Gastrocnemius medialis (tissue), 4 donors: ENCODE measurements around the gene ZNF207. TPM values are rescaled to one million over a fixed set of nuclear protein-coding genes. Genes with fewer than 3 reads are reported as not detected.
"Not testable (repeated sequence)": the region's sequence is repeated elsewhere in the genome, so short reads cannot be mapped to it uniquely, and the experiment has no call there.

Source experiments
- ATAC-seq, 2 donors: fragments of 150-250 bp; one replicate each; pipeline ENCODE4 v1.9.1; 2016
- DNase-seq, 2 donors: peaks; one replicate each; pipeline ENCODE4 v3.0.0-alpha.2; 2019
- H3K27ac ChIP-seq, 4 donors: fragments of 200-600 bp; sonication (generic); 1 replicate in 1 of 4; 2 replicates in 3 of 4; pipeline ENCODE4 v1.5.1; 2016 to 2018; ENCODE audit warnings: mild to moderate bottlenecking in 2 of 4, moderate library complexity in 1 of 4
- H3K27me3 ChIP-seq, 3 donors: fragments of 200-600 bp; sonication (generic) in 2 of 3; 1 replicate in 1 of 3; 2 replicates in 2 of 3; pipeline versions ENCODE4 v1.5.1 to v1.6.0; 2016 to 2019; ENCODE audit warnings: mild to moderate bottlenecking in 1 of 3, moderate library complexity in 1 of 3
- H3K36me3 ChIP-seq, 2 donors: fragments of 200-600 bp; sonication (generic) in 1 of 2; one replicate each; pipeline ENCODE4 v1.5.1; 2017 to 2018
- H3K4me1 ChIP-seq, 2 donors: fragments of 200-600 bp; sonication (generic) in 1 of 2; one replicate each; pipeline ENCODE4 v1.5.1; 2016 to 2017; ENCODE audit warnings: mild to moderate bottlenecking in 2 of 2
- H3K4me3 ChIP-seq, 4 donors: fragments of 200-600 bp; sonication (generic) in 3 of 4; 1 replicate in 1 of 4; 2 replicates in 3 of 4; pipeline ENCODE4 v1.5.1; 2016 to 2019; ENCODE audit warnings: mild to moderate bottlenecking in 2 of 4
- H3K9me3 ChIP-seq, 3 donors: fragments of 200-600 bp; sonication (generic) in 2 of 3; 1 replicate in 1 of 3; 2 replicates in 2 of 3; pipeline ENCODE4 v1.5.1; 2016 to 2019
- POLR2A ChIP-seq, 2 donors: fragments of 450-650 bp; IDR thresholded peaks; one replicate each; pipeline ENCODE4 v1.6.1; 2017; ENCODE audit warnings: antibody characterized with exemption in 2 of 2, mild to moderate bottlenecking in 2 of 2, moderate library complexity in 2 of 2
- in situ Hi-C, 4 donors: fragments of 200-750 bp; cut with MboI; loops; one replicate each; pipeline versions ENCODE4 v1.15.0 to v1.8.0; 2017; ENCODE audit warnings: low sequenced_read_pairs in 4 of 4
- intact Hi-C: fragments of 100-400 bp; cut with DNase I; formaldehyde crosslinking; loops from one replicate; pipeline ENCODE4 v1.15.1; 2023; ENCODE audit warnings: low total_unique reads
- total RNA-seq, 4 donors: library from RNA; depleted of rRNA; stranded (reverse); fragments of >200 nt; gene quantifications; one replicate each; pipeline versions ENCODE4 v1.1.0 to v1.2.3, GENCODE V29; 2016
- TF ChIP-seq, protein P1 (sequence below), 5 experiments: fragments of 450-650 bp in 3 of 5; fragments of 200-600 bp in 2 of 5; sonication (generic) in 2 of 5; IDR thresholded peaks in 4 of 5; conservative IDR thresholded peaks in 1 of 5; 1 replicate in 4 of 5; 2 replicates in 1 of 5; pipeline ENCODE4 v1.5.1; 2016 to 2019; ENCODE audit warnings: antibody characterized with exemption in 5 of 5, mild to moderate bottlenecking in 3 of 5, moderate library complexity in 3 of 5

ZNF207 gene
- total RNA-seq, 4 donors from 2014 or later, result 51.4 to 126 (median 82.4) TPM

DNA sequence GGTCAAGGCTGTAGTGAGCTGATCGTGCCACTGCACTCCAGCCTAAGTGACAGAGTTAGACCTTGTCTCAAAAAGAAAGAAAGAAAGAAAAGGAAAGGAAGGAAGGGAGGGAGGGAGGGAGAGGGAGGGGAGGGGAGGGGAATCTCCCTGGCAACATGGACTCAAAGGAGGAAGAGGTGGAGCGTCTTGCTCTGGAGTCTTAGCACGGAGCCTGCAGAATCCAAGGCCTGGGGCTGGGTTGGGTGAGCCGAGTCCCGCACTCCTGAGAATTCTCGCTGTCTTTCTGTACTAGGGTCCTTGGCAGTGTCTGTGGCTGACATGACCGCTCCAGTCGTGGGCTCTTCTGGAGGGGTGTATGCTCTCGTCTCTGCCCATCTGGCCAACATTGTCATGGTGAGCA, 44.9 kb upstream of the ZNF207 start:
- DNase-seq (no peak), ATAC-seq (no peak)
- no peaks in the 10 kb centered on the region for H3K36me3 ChIP-seq
- peaks cover 0 to 2% (median 0%) of the 10 kb centered on the region in 3 donors for H3K27me3 ChIP-seq
- H3K4me1 ChIP-seq, result no peaks in the 10 kb centered on the region
- TF ChIP-seq POLR2A (IDR thresholded peaks at IDR 0.05), result no peak
- TF ChIP-seq, protein P1, sequence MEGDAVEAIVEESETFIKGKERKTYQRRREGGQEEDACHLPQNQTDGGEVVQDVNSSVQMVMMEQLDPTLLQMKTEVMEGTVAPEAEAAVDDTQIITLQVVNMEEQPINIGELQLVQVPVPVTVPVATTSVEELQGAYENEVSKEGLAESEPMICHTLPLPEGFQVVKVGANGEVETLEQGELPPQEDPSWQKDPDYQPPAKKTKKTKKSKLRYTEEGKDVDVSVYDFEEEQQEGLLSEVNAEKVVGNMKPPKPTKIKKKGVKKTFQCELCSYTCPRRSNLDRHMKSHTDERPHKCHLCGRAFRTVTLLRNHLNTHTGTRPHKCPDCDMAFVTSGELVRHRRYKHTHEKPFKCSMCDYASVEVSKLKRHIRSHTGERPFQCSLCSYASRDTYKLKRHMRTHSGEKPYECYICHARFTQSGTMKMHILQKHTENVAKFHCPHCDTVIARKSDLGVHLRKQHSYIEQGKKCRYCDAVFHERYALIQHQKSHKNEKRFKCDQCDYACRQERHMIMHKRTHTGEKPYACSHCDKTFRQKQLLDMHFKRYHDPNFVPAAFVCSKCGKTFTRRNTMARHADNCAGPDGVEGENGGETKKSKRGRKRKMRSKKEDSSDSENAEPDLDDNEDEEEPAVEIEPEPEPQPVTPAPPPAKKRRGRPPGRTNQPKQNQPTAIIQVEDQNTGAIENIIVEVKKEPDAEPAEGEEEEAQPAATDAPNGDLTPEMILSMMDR (IDR thresholded peaks at IDR 0.05 in 4 of 5, conservative IDR thresholded peaks at IDR 0.05 in 1 of 5), result no peak
- H3K4me3 ChIP-seq, result no peak overlapping the region
- H3K27ac ChIP-seq, result no peak overlapping the region
- in situ Hi-C loops, result no loop called here
- H3K9me3 ChIP-seq, result no peaks in the 10 kb centered on the region
- intact Hi-C loops, result no loop called here

DNA sequence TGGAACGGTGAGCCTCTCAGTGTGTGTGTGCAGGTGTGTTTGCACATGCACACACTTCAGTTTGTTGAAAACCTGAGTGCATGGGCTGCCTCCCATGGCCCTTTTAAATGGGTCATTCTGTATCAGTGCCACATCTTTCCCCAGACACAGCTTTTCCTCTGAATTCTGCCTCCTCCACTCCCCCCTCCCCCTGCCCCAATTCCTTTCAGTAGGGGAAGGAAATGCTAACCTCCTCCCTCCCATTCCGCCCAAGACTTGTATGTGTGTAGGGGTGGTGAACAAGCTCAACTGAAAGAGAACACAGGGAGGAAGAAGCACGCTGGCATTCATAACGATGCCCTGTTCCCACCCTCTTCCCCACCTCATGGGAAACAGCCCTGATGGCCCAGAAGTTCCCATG, 42.3 kb upstream of the ZNF207 start:
- Histone ChIP-seq H3K36me3 (no peaks in the 10 kb centered on the region), H3K9me3 (no peaks in the 10 kb centered on the region), H3K4me1 (no peaks in the 10 kb centered on the region), H3K27ac (no peak overlapping the region), H3K4me3 (no peak overlapping the region), H3K27me3 (peaks cover 0 to 3% (median 0%) of the 10 kb centered on the region in 3 donors)
- DNase-seq (no peak), ATAC-seq (no peak)
- intact Hi-C loops, result no loop called here
- in situ Hi-C loops, result no loop called here
- TF ChIP-seq, protein P1 (IDR thresholded peaks at IDR 0.05 in 4 of 5, conservative IDR thresholded peaks at IDR 0.05 in 1 of 5), result no peak
- no peak for TF ChIP-seq POLR2A (IDR thresholded peaks at IDR 0.05)

DNA sequence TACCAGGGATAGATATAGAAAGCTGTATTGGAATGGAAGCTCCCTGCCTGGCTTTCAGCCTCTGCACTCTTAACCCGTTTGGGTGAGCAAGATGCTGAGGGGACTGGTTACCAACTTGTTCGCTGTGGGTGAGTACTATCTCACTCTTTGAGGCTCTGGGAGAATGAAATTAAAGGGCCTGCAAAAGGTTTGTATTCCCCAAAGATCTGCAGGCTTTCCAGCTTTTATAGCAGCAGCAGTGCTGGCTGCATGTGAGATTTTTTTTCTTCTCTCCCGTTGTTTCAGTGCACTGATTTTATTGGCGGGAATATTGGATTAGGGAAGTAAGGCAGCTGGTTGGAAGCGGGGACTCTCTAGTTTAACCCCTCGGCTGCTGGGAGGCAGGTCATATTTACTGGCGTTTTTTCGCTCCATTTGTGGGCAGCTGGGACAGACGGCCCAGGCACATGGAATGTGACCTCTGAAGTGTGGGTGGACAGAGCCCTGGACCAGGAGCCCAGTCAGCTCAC, 38.9 kb upstream of the ZNF207 start:
- H3K27ac ChIP-seq, result no peak overlapping the region
- no peaks in the 10 kb centered on the region for H3K4me1 ChIP-seq
- no peaks in the 10 kb centered on the region for H3K36me3 ChIP-seq
- ATAC-seq, result no peak
- intact Hi-C loops, result no loop called here
- H3K4me3 ChIP-seq, result no peak overlapping the region
- DNase-seq, result no peak
- in situ Hi-C loops, result loop anchor here in 1 of 4 donors (10.0 kb wide), 1 partner anchor 56 kb away; no protein-coding TSS in a partner anchor
- no peak for TF ChIP-seq POLR2A (IDR thresholded peaks at IDR 0.05)
- TF ChIP-seq, protein P1 (IDR thresholded peaks at IDR 0.05 in 4 of 5, conservative IDR thresholded peaks at IDR 0.05 in 1 of 5), result no peak
- peaks cover 0 to 3% (median 0%) of the 10 kb centered on the region in 3 donors for H3K27me3 ChIP-seq
- no peaks in the 10 kb centered on the region for H3K9me3 ChIP-seq

DNA sequence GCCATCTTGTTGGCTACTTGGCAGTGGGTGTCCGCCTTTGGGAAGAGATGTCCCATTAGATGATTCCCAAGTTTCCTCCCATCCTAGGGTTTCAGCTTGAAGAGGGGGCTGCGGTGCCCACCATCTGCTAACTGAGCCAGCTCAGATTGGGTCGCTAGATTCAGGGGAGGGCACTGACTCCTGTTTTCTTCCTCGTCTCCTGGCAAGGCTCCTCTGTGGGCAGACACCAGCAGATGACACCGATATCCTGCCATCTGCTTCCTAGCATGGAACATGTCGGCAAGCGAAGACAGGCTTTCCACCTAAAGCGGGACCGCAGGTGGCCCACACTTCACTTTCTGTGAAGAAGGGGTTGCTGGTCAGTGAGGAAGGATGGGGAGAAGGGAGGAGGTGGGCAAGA, 35.3 kb upstream of the ZNF207 start:
- H3K27ac ChIP-seq, result no peak overlapping the region
- intact Hi-C loops (no loop called here), in situ Hi-C loops (loop anchor here in 3 of 4 donors (5.0 to 10.0 kb wide), 3 partner anchors 57 to 62 kb away; no protein-coding TSS in a partner anchor)
- no peak overlapping the region for H3K4me3 ChIP-seq
- DNase-seq, result no peak
- no peak for TF ChIP-seq POLR2A (IDR thresholded peaks at IDR 0.05)
- TF ChIP-seq, protein P1 (IDR thresholded peaks at IDR 0.05 in 4 of 5, conservative IDR thresholded peaks at IDR 0.05 in 1 of 5), result no peak
- no peaks in the 10 kb centered on the region for H3K4me1 ChIP-seq
- no peak for ATAC-seq
- peaks cover 0 to 3% (median 0%) of the 10 kb centered on the region in 3 donors for H3K27me3 ChIP-seq
- no peaks in the 10 kb centered on the region for H3K9me3 ChIP-seq
- no peaks in the 10 kb centered on the region for H3K36me3 ChIP-seq

DNA sequence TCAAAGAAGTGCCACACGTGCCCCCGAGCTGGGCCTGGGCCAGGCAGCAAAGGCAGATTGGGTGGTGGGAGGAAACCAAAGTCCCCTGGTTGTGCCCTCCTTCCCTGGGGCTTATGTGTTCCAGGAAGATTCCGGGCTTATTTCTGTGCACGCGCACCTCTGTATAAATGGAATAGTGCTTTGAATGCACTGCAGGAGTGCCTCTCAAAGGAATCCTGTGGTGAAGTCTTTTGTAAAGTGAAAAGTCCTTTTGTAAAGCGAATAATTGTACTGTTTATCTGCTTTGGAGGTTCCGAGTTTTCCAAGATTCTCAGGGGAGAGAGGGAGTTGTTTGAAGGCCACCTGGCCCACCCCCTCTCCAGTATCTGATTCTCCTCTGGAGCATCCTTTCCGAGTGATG, 34.8 kb upstream of the ZNF207 start:
- no peak overlapping the region for H3K27ac ChIP-seq
- no peaks in the 10 kb centered on the region for H3K36me3 ChIP-seq
- no peaks in the 10 kb centered on the region for H3K4me1 ChIP-seq
- no peaks in the 10 kb centered on the region for H3K9me3 ChIP-seq
- TF ChIP-seq, protein P1 (IDR thresholded peaks at IDR 0.05 in 4 of 5, conservative IDR thresholded peaks at IDR 0.05 in 1 of 5), result no peak
- no peak for TF ChIP-seq POLR2A (IDR thresholded peaks at IDR 0.05)
- DNase-seq (no peak), ATAC-seq (no peak)
- H3K4me3 ChIP-seq, result no peak overlapping the region
- intact Hi-C loops (no loop called here), in situ Hi-C loops (loop anchor here in 3 of 4 donors (5.0 to 10.0 kb wide), 3 partner anchors 58 to 63 kb away; no protein-coding TSS in a partner anchor)
- no peaks in the 10 kb centered on the region for H3K27me3 ChIP-seq

DNA sequence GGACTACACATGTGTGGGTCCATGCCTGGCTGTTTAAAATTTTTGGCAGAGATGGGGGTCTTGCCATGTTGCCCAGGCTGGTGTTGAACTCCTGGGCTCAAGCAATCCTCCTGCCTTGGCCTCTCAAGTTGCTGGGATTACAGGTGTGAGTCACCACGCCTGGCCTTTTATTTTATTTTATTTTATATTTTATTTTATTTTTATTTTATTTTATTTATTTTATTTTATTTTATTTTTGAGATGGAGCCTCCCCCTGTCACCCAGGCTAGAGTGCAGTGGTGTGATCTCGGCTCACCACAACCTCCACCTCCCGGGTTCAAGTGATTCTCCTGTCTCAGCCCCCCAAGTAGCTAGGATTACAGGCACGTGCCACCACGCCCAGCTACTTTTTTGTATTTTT, 33.3 kb upstream of the ZNF207 start:
- H3K4me3 ChIP-seq, H3K9me3 ChIP-seq, H3K4me1 ChIP-seq, H3K36me3 ChIP-seq, ATAC-seq, DNase-seq, H3K27me3 ChIP-seq, H3K27ac ChIP-seq, intact Hi-C loops: not testable (repeated sequence)
- in situ Hi-C loops, result loop anchor here in 3 of 4 donors (5.0 to 10.0 kb wide), 3 partner anchors 59 to 64 kb away; no protein-coding TSS in a partner anchor
